A549 (cell line): ENCODE measurements around the gene TMEM151A. TPM values are rescaled to one million over a fixed set of nuclear protein-coding genes. Genes with fewer than 3 reads are reported as not detected.
A peak's percentile ranks its signal among the peaks of the same experiment; 100 is the strongest.

Experiments used
- ATAC-seq, 2 experiments: fragments of 200-7000 bp in 1 of 2; fragments of >200 bp in 1 of 2; cut with Nextera tagmentation in 1 of 2; cut with Tn5 transposase in 1 of 2; 3 replicates each; pipeline versions ENCODE4 v1.8.0 to v1.9.1; 2018 to 2020; ENCODE audit warnings: mild to moderate bottlenecking in 1 of 2, moderate library complexity in 1 of 2
- CTCF ChIA-PET: fragments of 300-600 bp; sonication (Branson Sonifier 250); formaldehyde crosslinking; extraction: SDS; loops from one replicate; lab custom pipeline; 2021; ENCODE audit warnings: antibody characterized with exemption, inconsistent platforms; lab: Yijun Ruan, JAX
- POLR2A ChIA-PET: fragments of 350-600 bp; formaldehyde crosslinking; extraction: SDS; loops from one replicate; lab custom pipeline; 2021; ENCODE audit warnings: antibody characterized with exemption, inconsistent platforms; lab: Yijun Ruan, JAX
- DNase-seq, 2 experiments: peaks; one replicate each; pipeline versions ENCODE4 v3.0.0 to v3.0.0-alpha.2; 2011 to 2016; ENCODE audit warnings: low read depth in 1 of 2, low spot score in 1 of 2
- FAIRE-seq: peaks from 2 replicates; lab custom pipeline; 2011; peaks lifted over from hg19 to GRCh38; lab: Jason Lieb, UNC
- H3K27ac ChIP-seq, 2 experiments: fragments of >200 bp; sonication (Bioruptor Twin); formaldehyde crosslinking; 3 replicates each; pipeline ENCODE4 v1.5.1; 2016 to 2017
- H3K4me1 ChIP-seq: fragments of >200 bp; sonication (Bioruptor Twin); formaldehyde crosslinking; 3 replicates; pipeline ENCODE4 v1.6.1; 2016
- H3K4me2 ChIP-seq: fragments of >200 bp; sonication (Bioruptor Twin); formaldehyde crosslinking; 3 replicates; pipeline ENCODE4 v1.6.1; 2016
- H3K4me3 ChIP-seq: fragments of >200 bp; sonication (Bioruptor Twin); formaldehyde crosslinking; 3 replicates; pipeline ENCODE4 v1.5.1; 2016
- H3K9me3 ChIP-seq: fragments of >200 bp; sonication (Bioruptor Twin); formaldehyde crosslinking; 3 replicates; pipeline ENCODE4 v1.6.1; 2016
- CBX8 ChIP-seq: fragments of 200-600 bp; sonication (generic); IDR thresholded peaks from 2 replicates; pipeline ENCODE4 v1.6.1; 2016
- ESRRA ChIP-seq: fragments of 150-350 bp; IDR thresholded peaks from 2 replicates; pipeline ENCODE4 v1.6.1; 2014; ENCODE audit warnings: mild to moderate bottlenecking, low read length, borderline replicate concordance
- FOSL2 ChIP-seq, 2 experiments: fragments of 450-650 bp in 1 of 2; fragments of >200 bp in 1 of 2; sonication (Bioruptor Twin) in 1 of 2; formaldehyde crosslinking; IDR thresholded peaks; 2 replicates each; pipeline versions ENCODE4 v1.5.0 to v1.6.1; 2016 to 2020; ENCODE audit warnings: mild to moderate bottlenecking in 1 of 2, moderate library complexity in 1 of 2
- FOXS1 ChIP-seq: fragments of 250-450 bp; sonication (Bioruptor Pico); IDR thresholded peaks from 2 replicates; pipeline ENCODE4 v1.5.0; 2020; ENCODE audit warnings: mild to moderate bottlenecking, moderate library complexity
- GATA3 ChIP-seq: IDR thresholded peaks from 2 replicates; pipeline ENCODE4 v1.6.1; 2012; ENCODE audit warnings: borderline replicate concordance
- HDAC2 ChIP-seq: fragments of 200-600 bp; sonication (generic); IDR thresholded peaks from 2 replicates; pipeline ENCODE4 v1.6.1; 2016
- HEYL ChIP-seq: fragments of 250-450 bp; sonication (Bioruptor Pico); IDR thresholded peaks from 2 replicates; pipeline ENCODE4 v1.8.0; 2021; ENCODE audit warnings: mild to moderate bottlenecking, moderate library complexity
- JUN ChIP-seq, 2 experiments: fragments of >200 bp; sonication (Bioruptor Twin); formaldehyde crosslinking; IDR thresholded peaks; 2 replicates in 1 of 2; 3 replicates in 1 of 2; pipeline ENCODE4 v1.6.1; 2016 to 2017
- KDM5A ChIP-seq: fragments of 200-600 bp; sonication (generic); IDR thresholded peaks from 2 replicates; pipeline ENCODE4 v1.6.1; 2016; ENCODE audit warnings: antibody characterized with exemption, mild to moderate bottlenecking
- MAFK ChIP-seq: fragments of 450-650 bp; IDR thresholded peaks from 2 replicates; pipeline ENCODE4 v1.6.1; 2014; ENCODE audit not compliant: partially characterized antibody
- PHF8 ChIP-seq: fragments of 200-600 bp; sonication (generic); IDR thresholded peaks from 2 replicates; pipeline ENCODE4 v1.6.1; 2016; ENCODE audit warnings: low read depth, mild to moderate bottlenecking, antibody characterized with exemption, moderate library complexity, borderline replicate concordance
- POLR2A ChIP-seq: IDR thresholded peaks from 2 replicates; pipeline ENCODE4 v1.6.1; 2012; ENCODE audit warnings: mild to moderate bottlenecking, low read length
- RAD21 ChIP-seq, 2 experiments: fragments of >200 bp in 1 of 2; sonication (Bioruptor Twin) in 1 of 2; formaldehyde crosslinking in 1 of 2; IDR thresholded peaks in 1 of 2; conservative IDR thresholded peaks in 1 of 2; 2 replicates in 1 of 2; 3 replicates in 1 of 2; pipeline ENCODE4 v1.6.1; 2012 to 2018; ENCODE audit warnings: inconsistent platforms in 1 of 2
- RARB ChIP-seq: fragments of 250-450 bp; sonication (Bioruptor Pico); IDR thresholded peaks from 2 replicates; pipeline ENCODE4 v1.8.0; 2021; ENCODE audit warnings: mild to moderate bottlenecking, moderate library complexity
- RCOR1 ChIP-seq: fragments of 150-350 bp; IDR thresholded peaks from 2 replicates; pipeline ENCODE4 v1.6.1; 2014; ENCODE audit warnings: antibody characterized with exemption, low read length, low read depth
- RNF2 ChIP-seq: fragments of 200-600 bp; sonication (generic); IDR thresholded peaks from 2 replicates; pipeline ENCODE4 v1.6.1; 2016; ENCODE audit warnings: low read depth, mild to moderate bottlenecking, antibody characterized with exemption, moderate library complexity, borderline replicate concordance
- SMC3 ChIP-seq: fragments of >200 bp; sonication (Bioruptor Twin); formaldehyde crosslinking; IDR thresholded peaks from 3 replicates; pipeline ENCODE4 v1.6.1; 2018; ENCODE audit warnings: inconsistent platforms
- SREBF2 ChIP-seq: fragments of 450-650 bp; IDR thresholded peaks from 2 replicates; pipeline ENCODE4 v1.6.1; 2014; ENCODE audit warnings: mild to moderate bottlenecking, moderate library complexity
- TP53 ChIP-seq: fragments of 250-450 bp; sonication (Bioruptor Pico); IDR thresholded peaks from 2 replicates; pipeline ENCODE4 v1.5.0; 2021; ENCODE audit warnings: mild to moderate bottlenecking, moderate library complexity
- ZC3H11A ChIP-seq: fragments of 450-650 bp; IDR thresholded peaks from 2 replicates; pipeline ENCODE4 v1.6.1; 2014; ENCODE audit warnings: antibody characterized with exemption, mild to moderate bottlenecking
- ZNF302 ChIP-seq: fragments of 250-450 bp; sonication (Bioruptor Pico); IDR thresholded peaks from 2 replicates; pipeline ENCODE4 v1.9.0; 2021; ENCODE audit warnings: inconsistent platforms, mild to moderate bottlenecking, moderate library complexity
- ZSCAN20 ChIP-seq: fragments of 250-450 bp; sonication (Bioruptor Pico); IDR thresholded peaks from 2 replicates; pipeline ENCODE4 v1.8.0; 2022; ENCODE audit warnings: mild to moderate bottlenecking, moderate library complexity
- WGBS: methylation state at CpG from one replicate; pipeline ENCODE4 v1.1.6; 2017; ENCODE audit errors: missing lambda C conversion rate; 5-methylcytosine and 5-hydroxymethylcytosine counted together
- polyA plus RNA-seq, 4 experiments: library from polyadenylated mRNA; depleted of rRNA in 3 of 4; stranded (reverse); fragments of >200 nt; fragmentation: RNase III in 1 of 4; extraction: RNeasy Plus Mini Kit Qiagen cat#74134 plus additional on column Dnase treatment in 1 of 4; gene quantifications; 2 replicates in 3 of 4; 3 replicates in 1 of 4; pipeline ENCODE4 v1.2.3, GENCODE V29; 2011 to 2017
- TF ChIP-seq, protein P1 (sequence below): IDR thresholded peaks from 2 replicates; pipeline ENCODE4 v1.6.1; 2012; ENCODE audit warnings: low read depth, borderline replicate concordance
- TF ChIP-seq, protein P2 (sequence below): IDR thresholded peaks from 2 replicates; pipeline ENCODE4 v1.6.1; 2012
- TF ChIP-seq, protein P3 (sequence below): fragments of 250-450 bp; sonication (Bioruptor Pico); IDR thresholded peaks from 2 replicates; pipeline ENCODE4 v1.5.0; 2021; ENCODE audit warnings: mild to moderate bottlenecking, moderate library complexity, borderline replicate concordance
- TF ChIP-seq, protein P4 (sequence below): fragments of >200 bp; sonication (Bioruptor Twin); formaldehyde crosslinking; IDR thresholded peaks from 3 replicates; pipeline ENCODE4 v1.5.1; 2016
- TF ChIP-seq, protein P5 (sequence below): IDR thresholded peaks from 2 replicates; pipeline ENCODE4 v1.6.1; 2012

The TMEM151A gene
- polyA plus RNA-seq, 2 of the 4 experiments (the other 2 are of a cell fraction) = 0.44 to 1.8 TPM

DNA sequence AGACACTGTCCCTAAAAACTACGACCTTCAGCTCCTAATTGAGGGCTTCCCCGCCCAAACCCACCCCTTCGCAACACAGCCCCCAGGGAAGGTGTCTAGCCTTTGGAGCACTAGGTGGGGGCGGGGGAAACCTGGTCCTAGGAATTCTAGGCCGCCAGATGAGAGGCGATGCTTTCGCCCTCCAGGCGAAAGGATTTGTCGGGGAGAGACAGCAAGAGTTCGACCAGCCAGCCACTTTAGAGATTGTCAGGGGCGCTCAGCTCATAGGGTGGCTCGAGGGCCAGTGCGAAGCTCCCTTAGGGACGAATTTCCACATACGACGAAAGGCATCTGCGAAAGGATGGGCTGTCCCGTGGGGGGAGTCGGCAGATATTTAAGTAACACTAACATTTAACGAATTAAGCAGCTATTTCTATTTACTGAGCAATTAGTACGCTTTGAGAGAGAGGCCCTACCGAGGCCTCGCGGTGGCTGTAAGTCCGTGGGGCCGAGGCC, 19.8 kb downstream of the TMEM151A start:
- TF ChIP-seq ZSCAN20 (CRISPR knock-in tag) (no peak), RNF2 (no peak), GATA3 (no peak; the same call in 1 of the 2 replicates), ZC3H11A (no peak), JUN (IDR thresholded peaks at IDR 0.05) (no peak), ZNF302 (CRISPR knock-in tag) (no peak), FOXS1 (CRISPR knock-in tag) (no peak), SMC3 (no peak), SREBF2 (no peak), RCOR1 (no peak), FOSL2 (IDR thresholded peaks at IDR 0.05) (no peak), FOSL2 (CRISPR knock-in tag; IDR thresholded peaks at IDR 0.05) (no peak), MAFK (no peak), POLR2A (no peak), KDM5A (no peak), HEYL (CRISPR knock-in tag) (no peak), TP53 (CRISPR knock-in tag) (no peak), RARB (CRISPR knock-in tag) (no peak)
- TF ChIP-seq, protein P1, sequence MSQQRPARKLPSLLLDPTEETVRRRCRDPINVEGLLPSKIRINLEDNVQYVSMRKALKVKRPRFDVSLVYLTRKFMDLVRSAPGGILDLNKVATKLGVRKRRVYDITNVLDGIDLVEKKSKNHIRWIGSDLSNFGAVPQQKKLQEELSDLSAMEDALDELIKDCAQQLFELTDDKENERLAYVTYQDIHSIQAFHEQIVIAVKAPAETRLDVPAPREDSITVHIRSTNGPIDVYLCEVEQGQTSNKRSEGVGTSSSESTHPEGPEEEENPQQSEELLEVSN = no peak; the same call in 1 of the 2 replicates
- TF ChIP-seq, protein P2, sequence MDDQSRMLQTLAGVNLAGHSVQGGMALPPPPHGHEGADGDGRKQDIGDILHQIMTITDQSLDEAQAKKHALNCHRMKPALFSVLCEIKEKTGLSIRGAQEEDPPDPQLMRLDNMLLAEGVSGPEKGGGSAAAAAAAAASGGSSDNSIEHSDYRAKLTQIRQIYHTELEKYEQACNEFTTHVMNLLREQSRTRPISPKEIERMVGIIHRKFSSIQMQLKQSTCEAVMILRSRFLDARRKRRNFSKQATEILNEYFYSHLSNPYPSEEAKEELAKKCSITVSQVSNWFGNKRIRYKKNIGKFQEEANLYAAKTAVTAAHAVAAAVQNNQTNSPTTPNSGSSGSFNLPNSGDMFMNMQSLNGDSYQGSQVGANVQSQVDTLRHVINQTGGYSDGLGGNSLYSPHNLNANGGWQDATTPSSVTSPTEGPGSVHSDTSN = no peak
- TF ChIP-seq, protein P3, sequence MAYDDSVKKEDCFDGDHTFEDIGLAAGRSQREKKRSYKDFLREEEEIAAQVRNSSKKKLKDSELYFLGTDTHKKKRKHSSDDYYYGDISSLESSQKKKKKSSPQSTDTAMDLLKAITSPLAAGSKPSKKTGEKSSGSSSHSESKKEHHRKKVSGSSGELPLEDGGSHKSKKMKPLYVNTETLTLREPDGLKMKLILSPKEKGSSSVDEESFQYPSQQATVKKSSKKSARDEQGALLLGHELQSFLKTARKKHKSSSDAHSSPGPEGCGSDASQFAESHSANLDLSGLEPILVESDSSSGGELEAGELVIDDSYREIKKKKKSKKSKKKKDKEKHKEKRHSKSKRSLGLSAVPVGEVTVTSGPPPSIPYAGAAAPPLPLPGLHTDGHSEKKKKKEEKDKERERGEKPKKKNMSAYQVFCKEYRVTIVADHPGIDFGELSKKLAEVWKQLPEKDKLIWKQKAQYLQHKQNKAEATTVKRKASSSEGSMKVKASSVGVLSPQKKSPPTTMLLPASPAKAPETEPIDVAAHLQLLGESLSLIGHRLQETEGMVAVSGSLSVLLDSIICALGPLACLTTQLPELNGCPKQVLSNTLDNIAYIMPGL (CRISPR knock-in tag) = no peak
- Histone ChIP-seq H3K4me3 (peak overlapping the region; percentile 42), H3K4me1 (peaks cover 13% of the 10 kb centered on the region), H3K9me3 (no peaks in the 10 kb centered on the region), H3K27ac (peak overlapping the region; percentile 76 to 88), H3K4me2 (peak overlapping the region; percentile 79)
- DNase-seq = no peak
- ATAC-seq = peak; percentile 3 to 6; a peak in 3 of 6 replicates
- no peak for FAIRE-seq
- 17% methylated on average over 23 of the region's 26 CpGs for WGBS
- CTCF ChIA-PET = interaction anchor here (0.5 to 12.2 kb wide), 30 partner anchors 9 to 685 kb away, joined by 3 to 247 read pairs (median 8); partner anchors contain the start of genes B4GAT1, BRMS1, MRPL11 and RIN1
- POLR2A ChIA-PET = interaction anchor here (1.1 to 3.0 kb wide), 4 partner anchors 15 to 169 kb away, joined by 3 to 42 read pairs (median 8); partner anchors contain the start of genes DPP3 and RIN1

DNA sequence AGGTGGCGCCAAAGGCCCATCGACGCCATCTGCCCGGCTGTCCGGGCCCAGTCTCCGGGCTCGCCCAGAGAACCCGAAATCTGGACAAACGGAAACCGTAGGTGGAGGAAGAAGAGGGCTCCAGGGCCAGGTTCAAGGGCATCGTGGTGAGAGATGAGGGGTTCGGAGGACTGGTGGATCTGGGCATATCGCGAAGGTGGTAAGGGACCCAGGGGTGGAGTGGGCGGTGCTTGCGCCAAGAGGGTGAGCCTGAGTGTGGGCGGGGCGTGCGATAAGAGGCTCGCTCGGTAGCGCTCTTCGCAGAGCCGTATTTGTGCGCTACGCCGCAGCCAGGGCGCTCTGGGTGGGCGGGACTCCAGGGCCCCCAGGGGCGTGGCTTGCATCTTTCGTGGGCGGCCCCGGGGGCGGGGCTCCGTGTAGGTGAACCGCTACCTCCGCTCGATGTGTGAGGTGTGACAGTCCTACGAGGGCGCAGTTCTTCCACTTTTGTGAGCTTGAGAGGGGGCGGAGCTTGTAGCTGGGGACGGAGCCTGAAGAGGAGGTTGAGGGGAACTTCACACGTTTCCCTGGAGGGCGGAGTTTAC, 20.4 kb downstream of the TMEM151A start:
- WGBS = 3% methylated on average over 28 of the region's 44 CpGs

More for the DNA sequence above, 20.4 kb downstream of the TMEM151A start:
- ChIA-PET CTCF (interaction anchor here (0.5 to 12.2 kb wide), 32 partner anchors 8 to 685 kb away, joined by 3 to 247 read pairs (median 6); partner anchors contain the start of genes B4GAT1, BRMS1, MRPL11 and RIN1), POLR2A (interaction anchor here (0.7 to 3.0 kb wide), 16 partner anchors 10 to 168 kb away, joined by 3 to 42 read pairs (median 4); partner anchors contain the start of genes BRMS1, DPP3, MRPL11 and RIN1)
- TF ChIP-seq SREBF2 (no peak), RAD21 (conservative IDR thresholded peaks at IDR 0.05 in 1 of 2, IDR thresholded peaks at IDR 0.05 in 1 of 2) (peak; percentile 96 to 99), SMC3 (peak; percentile 97), PHF8 (peak; percentile 31; the same call in 1 of the 2 replicates), ESRRA (no peak), HDAC2 (no peak), CBX8 (no peak)
- TF ChIP-seq, protein P4, sequence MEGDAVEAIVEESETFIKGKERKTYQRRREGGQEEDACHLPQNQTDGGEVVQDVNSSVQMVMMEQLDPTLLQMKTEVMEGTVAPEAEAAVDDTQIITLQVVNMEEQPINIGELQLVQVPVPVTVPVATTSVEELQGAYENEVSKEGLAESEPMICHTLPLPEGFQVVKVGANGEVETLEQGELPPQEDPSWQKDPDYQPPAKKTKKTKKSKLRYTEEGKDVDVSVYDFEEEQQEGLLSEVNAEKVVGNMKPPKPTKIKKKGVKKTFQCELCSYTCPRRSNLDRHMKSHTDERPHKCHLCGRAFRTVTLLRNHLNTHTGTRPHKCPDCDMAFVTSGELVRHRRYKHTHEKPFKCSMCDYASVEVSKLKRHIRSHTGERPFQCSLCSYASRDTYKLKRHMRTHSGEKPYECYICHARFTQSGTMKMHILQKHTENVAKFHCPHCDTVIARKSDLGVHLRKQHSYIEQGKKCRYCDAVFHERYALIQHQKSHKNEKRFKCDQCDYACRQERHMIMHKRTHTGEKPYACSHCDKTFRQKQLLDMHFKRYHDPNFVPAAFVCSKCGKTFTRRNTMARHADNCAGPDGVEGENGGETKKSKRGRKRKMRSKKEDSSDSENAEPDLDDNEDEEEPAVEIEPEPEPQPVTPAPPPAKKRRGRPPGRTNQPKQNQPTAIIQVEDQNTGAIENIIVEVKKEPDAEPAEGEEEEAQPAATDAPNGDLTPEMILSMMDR = peak; percentile 98
- TF ChIP-seq, protein P3 (CRISPR knock-in tag) = peak; percentile 75; the same call in 1 of the 2 replicates
- TF ChIP-seq, protein P1 = 0 out of 2 replicates have a peak, but pooled peaks have one; percentile 22
- TF ChIP-seq, protein P5, sequence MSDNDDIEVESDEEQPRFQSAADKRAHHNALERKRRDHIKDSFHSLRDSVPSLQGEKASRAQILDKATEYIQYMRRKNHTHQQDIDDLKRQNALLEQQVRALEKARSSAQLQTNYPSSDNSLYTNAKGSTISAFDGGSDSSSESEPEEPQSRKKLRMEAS = peak; percentile 62; the same call in 1 of the 2 replicates
- Histone ChIP-seq H3K4me2 (peak overlapping the region; percentile 79), H3K27ac (peak overlapping the region; percentile 76 to 88), H3K4me1 (peaks cover 13% of the 10 kb centered on the region), H3K4me3 (peak overlapping the region; percentile 42), H3K9me3 (no peaks in the 10 kb centered on the region)
- DNase-seq (peak; percentile 93 to 98), ATAC-seq (peak; percentile 83 to 89), FAIRE-seq (peak; percentile 49)
